Astrocyte (in vitro differentiated cells and primary cell): ENCODE data around the gene TBC1D22B.

Experiments
- CTCF ChIP-seq: IDR thresholded peaks from 2 replicates; pipeline ENCODE4 v1.5.1; 2011; ENCODE audit warnings: low read depth, mild to moderate bottlenecking, inconsistent platforms, low read length, moderate library complexity; ENCODE audit not compliant: insufficient read depth
- EZH2 ChIP-seq: IDR thresholded peaks from 2 replicates; pipeline ENCODE4 v1.6.1; 2012; ENCODE audit warnings: mild to moderate bottlenecking, low read length, inconsistent platforms; ENCODE audit not compliant: insufficient read depth

- TF ChIP-seq CTCF (no peak), EZH2 (no peak)
Measured at GRCh38 chr6:37262446-37263026, 5.0 kb downstream of the TBC1D22B start.
